Measurements from ENCODE around the gene PLCL1. TPM values are rescaled to one million over a fixed set of nuclear protein-coding genes. Genes with fewer than 3 reads are reported as not detected.

PLCL1 gene
- total RNA-seq, 1 donor from 2014 or later, result 1.2 TPM

DNA sequence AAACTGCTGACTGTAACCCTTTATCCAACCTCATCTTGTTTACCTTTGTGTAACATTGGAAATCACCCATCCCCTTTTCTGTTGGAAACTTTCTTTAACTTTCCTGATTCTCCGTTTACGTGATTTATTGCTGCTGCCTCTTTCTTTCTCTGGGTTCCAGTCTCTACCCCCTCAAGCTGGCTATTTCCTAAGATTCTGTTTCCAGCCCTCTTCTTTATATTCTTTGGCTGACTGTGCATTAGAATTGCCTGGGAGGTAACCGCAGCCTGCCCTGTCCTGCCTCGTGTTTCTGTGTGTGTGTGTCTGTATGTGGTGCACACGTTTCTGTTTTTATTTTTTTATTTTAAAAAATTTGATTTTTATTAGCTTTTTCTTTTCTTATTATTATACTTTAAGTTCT, 229.2 kb downstream of the PLCL1 start:
- no peak for TF ChIP-seq CTCF (IDR thresholded peaks at IDR 0.05)
- Mint-ChIP-seq H3K27me3 (ENCODE audit: unreplicated experiment) (peaks cover 2% of the 10 kb centered on the region), H3K4me3 (ENCODE audit: unreplicated experiment) (no peak overlapping the region), H3K36me3 (ENCODE audit: unreplicated experiment) (no peaks in the 10 kb centered on the region), H3K9me3 (ENCODE audit: unreplicated experiment) (no peaks in the 10 kb centered on the region), H3K27ac (ENCODE audit: unreplicated experiment) (no peak overlapping the region), H3K4me1 (ENCODE audit: unreplicated experiment) (no peaks in the 10 kb centered on the region)
- DNase-seq (ENCODE audit: extremely low spot score, unreplicated experiment), result no peak

DNA sequence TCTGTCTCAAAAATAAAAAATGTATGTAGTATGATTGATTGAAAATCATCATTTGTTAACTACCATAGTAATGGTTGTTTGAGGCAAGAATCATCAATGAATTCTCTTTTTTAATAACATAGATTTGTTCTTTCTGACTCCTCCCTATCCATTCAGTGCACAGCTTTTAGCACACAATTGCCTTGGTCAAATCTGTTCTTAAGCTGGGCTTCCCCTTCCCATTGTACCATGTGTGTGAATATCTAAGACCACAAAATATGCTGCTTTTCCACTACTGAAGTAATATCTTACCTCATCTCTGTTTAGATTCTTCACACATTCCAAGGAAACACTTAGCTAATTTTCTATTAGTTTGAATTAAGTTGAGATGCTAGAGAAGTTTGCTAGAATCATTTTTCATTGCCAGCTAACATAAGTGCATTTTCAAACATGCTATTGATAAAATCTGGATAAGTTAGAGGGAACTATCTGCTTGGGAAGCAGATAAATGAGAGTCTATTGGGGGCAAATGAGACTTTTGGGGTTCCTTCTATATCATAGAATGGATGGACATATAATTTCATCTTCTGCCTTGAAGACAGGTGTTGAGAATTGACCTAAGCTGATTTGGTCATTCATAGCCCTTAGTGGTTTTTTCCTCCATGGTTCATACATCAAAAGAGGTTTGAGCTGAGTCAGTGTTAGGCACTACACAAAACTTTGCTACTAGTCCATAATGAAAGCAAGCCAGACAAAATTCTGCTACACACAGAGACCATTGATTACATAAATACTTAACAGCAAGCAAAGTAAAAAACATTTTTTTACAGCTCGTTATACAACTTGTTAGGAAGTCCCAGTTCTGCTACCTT, 231.9 kb downstream of the PLCL1 start:
- Mint-ChIP-seq H3K4me1 (ENCODE audit: unreplicated experiment) (no peaks in the 10 kb centered on the region), H3K9me3 (ENCODE audit: unreplicated experiment) (no peaks in the 10 kb centered on the region), H3K27ac (ENCODE audit: unreplicated experiment) (no peak overlapping the region), H3K36me3 (ENCODE audit: unreplicated experiment) (no peaks in the 10 kb centered on the region), H3K4me3 (ENCODE audit: unreplicated experiment) (no peak overlapping the region), H3K27me3 (ENCODE audit: unreplicated experiment) (peaks cover 9% of the 10 kb centered on the region)
- no peak for DNase-seq (ENCODE audit: extremely low spot score, unreplicated experiment)
- no peak for TF ChIP-seq CTCF (IDR thresholded peaks at IDR 0.05)

- peaks cover 9% of the 10 kb centered on the region for H3K27me3 Mint-ChIP-seq (ENCODE audit: unreplicated experiment)
- no peak for DNase-seq (ENCODE audit: extremely low spot score, unreplicated experiment)
- H3K4me1 Mint-ChIP-seq (ENCODE audit: unreplicated experiment), result no peaks in the 10 kb centered on the region
- no peak overlapping the region for H3K4me3 Mint-ChIP-seq (ENCODE audit: unreplicated experiment)
- H3K9me3 Mint-ChIP-seq (ENCODE audit: unreplicated experiment), result no peaks in the 10 kb centered on the region
- H3K27ac Mint-ChIP-seq (ENCODE audit: unreplicated experiment), result no peak overlapping the region
- TF ChIP-seq CTCF (IDR thresholded peaks at IDR 0.05), result no peak
- no peaks in the 10 kb centered on the region for H3K36me3 Mint-ChIP-seq (ENCODE audit: unreplicated experiment)
These were observed 236.4 kb downstream of the PLCL1 start for GRCh38 chr2:198040835-198041234.

DNA sequence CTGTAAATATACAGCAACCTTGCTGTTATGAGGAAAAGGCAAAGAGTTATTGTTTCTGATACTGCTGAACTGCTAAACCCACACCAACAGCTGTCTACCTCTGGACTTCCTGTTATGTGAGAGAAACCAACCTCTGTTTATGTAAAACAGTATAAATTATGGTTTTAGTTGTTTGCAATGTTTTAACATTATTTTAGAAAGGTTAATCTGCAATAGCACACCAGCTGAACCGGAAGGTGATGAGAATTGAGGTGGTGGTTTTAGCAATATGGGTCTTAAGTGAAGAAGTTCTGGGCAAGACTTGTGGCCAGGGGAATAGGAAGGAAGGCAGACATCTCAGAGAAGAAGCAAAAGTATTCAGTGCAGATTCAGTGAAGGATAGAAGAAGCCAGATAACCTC, 237.8 kb downstream of the PLCL1 start:
- DNase-seq (ENCODE audit: extremely low spot score, unreplicated experiment), result no peak
- TF ChIP-seq CTCF (IDR thresholded peaks at IDR 0.05), result no peak
- Mint-ChIP-seq H3K9me3 (ENCODE audit: unreplicated experiment) (no peaks in the 10 kb centered on the region), H3K4me3 (ENCODE audit: unreplicated experiment) (no peak overlapping the region), H3K4me1 (ENCODE audit: unreplicated experiment) (no peaks in the 10 kb centered on the region), H3K27ac (ENCODE audit: unreplicated experiment) (no peak overlapping the region), H3K27me3 (ENCODE audit: unreplicated experiment) (peaks cover 9% of the 10 kb centered on the region), H3K36me3 (ENCODE audit: unreplicated experiment) (no peaks in the 10 kb centered on the region)

DNA sequence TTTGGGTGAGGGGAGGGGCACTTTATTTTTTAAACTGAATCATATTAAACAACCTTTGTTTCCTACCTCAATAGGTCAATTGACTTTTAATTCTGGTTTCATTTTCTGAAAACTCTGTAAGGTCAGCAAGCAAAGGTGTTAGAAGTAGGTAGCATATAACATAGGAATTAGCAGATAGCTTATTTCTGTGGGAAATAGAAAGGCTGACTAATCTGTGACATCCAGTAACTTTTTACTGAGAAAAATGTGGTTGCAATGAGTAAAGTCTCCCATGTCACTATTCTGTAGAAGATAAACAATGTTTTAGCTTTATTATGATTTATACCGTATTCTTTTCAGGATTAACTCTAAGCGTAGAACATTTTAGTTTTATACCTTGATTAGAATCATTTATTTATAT, 240.4 kb downstream of the PLCL1 start:
- no peak overlapping the region for H3K4me3 Mint-ChIP-seq (ENCODE audit: unreplicated experiment)
- no peak overlapping the region for H3K27ac Mint-ChIP-seq (ENCODE audit: unreplicated experiment)
- no peaks in the 10 kb centered on the region for H3K9me3 Mint-ChIP-seq (ENCODE audit: unreplicated experiment)
- H3K27me3 Mint-ChIP-seq (ENCODE audit: unreplicated experiment), result peaks cover 3% of the 10 kb centered on the region
- no peak for TF ChIP-seq CTCF (IDR thresholded peaks at IDR 0.05)
- DNase-seq (ENCODE audit: extremely low spot score, unreplicated experiment), result no peak
- H3K36me3 Mint-ChIP-seq (ENCODE audit: unreplicated experiment), result no peaks in the 10 kb centered on the region
- no peaks in the 10 kb centered on the region for H3K4me1 Mint-ChIP-seq (ENCODE audit: unreplicated experiment)
